ENCODE measurements around the gene UBN1. TPM values are rescaled to one million over a fixed set of nuclear protein-coding genes. Genes with fewer than 3 reads are reported as not detected.

UBN1 gene
- total and polyA plus RNA-seq, 2 of the 13 experiments (the other 11 are each of a cell fraction or from before 2014, with no cell fraction given) = 10.6 to 23.5 TPM

GRCh38 chr16:4800290-4801041 is 46.8 kb upstream of the UBN1 start:
- Histone ChIP-seq H3K79me2 (ENCODE audit: insufficient read depth, low read length) (no peaks in the 10 kb centered on the region), H3K9ac (ENCODE audit: insufficient read depth, low read depth, low read length) (peak overlapping the region; percentile 65), H3K27me3 (ENCODE audit: control insufficient read depth in 1 of 2, insufficient read depth in 2 of 2, low read length in 2 of 2) (no peaks in the 10 kb centered on the region), H3K27ac (ENCODE audit: extremely low read length, insufficient read depth, low read length) (peak overlapping the region; percentile 41), H2AFZ (ENCODE audit: low read length) (no peak overlapping the region), H3K4me2 (ENCODE audit: low read depth, low read length) (peak overlapping the region; percentile 93), H3K4me1 (ENCODE audit: insufficient read depth, low read length) (peaks cover 24% of the 10 kb centered on the region), H3K9me3 (ENCODE audit: low read length) (no peaks in the 10 kb centered on the region), H4K20me1 (ENCODE audit: insufficient read depth, low read length) (no peaks in the 10 kb centered on the region), H3K4me3 (replicated peaks in 1 of 3; ENCODE audit: insufficient read depth in 1 of 3, low read depth in 2 of 3, low read length in 3 of 3) (peak overlapping the region in 1 of 3 experiments; percentile 90; a peak in 3 of 6 replicates), H3K36me3 (replicated peaks in 1 of 2; ENCODE audit: control insufficient read depth in 1 of 2, insufficient read depth in 2 of 2, low read length in 2 of 2) (peaks cover 0 to 22% of the 10 kb centered on the region in 2 experiments; a peak in 2 of 5 replicates)
- FAIRE-seq = no peak
- no TSS peak for BruUV-seq (replicated peaks)
- DNase-seq (ENCODE audit: low spot score) = peak; percentile 56
- 63% methylated on average over 10 of the region's 17 CpGs for WGBS (ENCODE audit: low lambda C conversion rate)
- CTCF ChIA-PET (ENCODE audit: low intra/inter-chr PET ratio, low total read pairs) = no interaction called here
- intact Hi-C loops (cut with micrococcal nuclease; ENCODE audit: unreplicated experiment) = loop anchor here (5.0 kb wide), 1 partner anchor 68 kb away; the partner anchor contains the start of genes ANKS3 and DNAAF8
- in situ Hi-C loops (cut with HindIII; ENCODE audit: extremely low pct_ligation_motif_present, low pct_unique_long_range_greater_than_20kb) = no loop called here
- peak; percentile 45 for ATAC-seq
- POLR2A ChIA-PET = interaction anchor here (1.0 to 3.7 kb wide), 2 partner anchors 11 to 66 kb away, joined by 3 to 17 read pairs; partner anchors contain the start of genes ANKS3, DNAAF8 and SEPTIN12
- TF ChIP-seq PCBP1 (IDR thresholded peaks at IDR 0.05; ENCODE audit: borderline replicate concordance, low read depth, low read length) (0 out of 2 replicates have a peak, but pooled peaks have one; percentile 45), NCOA2 (CRISPR knock-in tag; IDR thresholded peaks at IDR 0.05) (no peak), MZF1 (CRISPR knock-in tag; IDR thresholded peaks at IDR 0.05; ENCODE audit: borderline replicate concordance) (no peak), RXRB (CRISPR knock-in tag; IDR thresholded peaks at IDR 0.05; ENCODE audit: borderline replicate concordance) (no peak), ZSCAN31 (CRISPR knock-in tag; IDR thresholded peaks at IDR 0.05; ENCODE audit: low read depth) (no peak), GABPB1 (CRISPR knock-in tag; IDR thresholded peaks at IDR 0.05) (peak; percentile 84), MTF1 (CRISPR knock-in tag; IDR thresholded peaks at IDR 0.05) (no peak), GATAD1 (CRISPR knock-in tag; IDR thresholded peaks at IDR 0.05) (peak; percentile 54), HNF4A (CRISPR knock-in tag; IDR thresholded peaks at IDR 0.05) (peak; percentile 40; the same call in 1 of the 2 replicates), KDM2A (CRISPR knock-in tag; IDR thresholded peaks at IDR 0.05; ENCODE audit: borderline replicate concordance, low read depth) (peak; percentile 32; the same call in 1 of the 2 replicates), MYC (CRISPR knock-in tag; IDR thresholded peaks at IDR 0.05; ENCODE audit: borderline replicate concordance) (peak; percentile 50; the same call in 1 of the 2 replicates), ZMAT5 (CRISPR knock-in tag; IDR thresholded peaks at IDR 0.05; ENCODE audit: borderline replicate concordance, low read depth) (no peak), THAP11 (CRISPR knock-in tag; IDR thresholded peaks at IDR 0.05) (peak; percentile 86), ZNF331 (CRISPR knock-in tag; IDR thresholded peaks at IDR 0.05) (no peak)
- TF ChIP-seq, protein P1, sequence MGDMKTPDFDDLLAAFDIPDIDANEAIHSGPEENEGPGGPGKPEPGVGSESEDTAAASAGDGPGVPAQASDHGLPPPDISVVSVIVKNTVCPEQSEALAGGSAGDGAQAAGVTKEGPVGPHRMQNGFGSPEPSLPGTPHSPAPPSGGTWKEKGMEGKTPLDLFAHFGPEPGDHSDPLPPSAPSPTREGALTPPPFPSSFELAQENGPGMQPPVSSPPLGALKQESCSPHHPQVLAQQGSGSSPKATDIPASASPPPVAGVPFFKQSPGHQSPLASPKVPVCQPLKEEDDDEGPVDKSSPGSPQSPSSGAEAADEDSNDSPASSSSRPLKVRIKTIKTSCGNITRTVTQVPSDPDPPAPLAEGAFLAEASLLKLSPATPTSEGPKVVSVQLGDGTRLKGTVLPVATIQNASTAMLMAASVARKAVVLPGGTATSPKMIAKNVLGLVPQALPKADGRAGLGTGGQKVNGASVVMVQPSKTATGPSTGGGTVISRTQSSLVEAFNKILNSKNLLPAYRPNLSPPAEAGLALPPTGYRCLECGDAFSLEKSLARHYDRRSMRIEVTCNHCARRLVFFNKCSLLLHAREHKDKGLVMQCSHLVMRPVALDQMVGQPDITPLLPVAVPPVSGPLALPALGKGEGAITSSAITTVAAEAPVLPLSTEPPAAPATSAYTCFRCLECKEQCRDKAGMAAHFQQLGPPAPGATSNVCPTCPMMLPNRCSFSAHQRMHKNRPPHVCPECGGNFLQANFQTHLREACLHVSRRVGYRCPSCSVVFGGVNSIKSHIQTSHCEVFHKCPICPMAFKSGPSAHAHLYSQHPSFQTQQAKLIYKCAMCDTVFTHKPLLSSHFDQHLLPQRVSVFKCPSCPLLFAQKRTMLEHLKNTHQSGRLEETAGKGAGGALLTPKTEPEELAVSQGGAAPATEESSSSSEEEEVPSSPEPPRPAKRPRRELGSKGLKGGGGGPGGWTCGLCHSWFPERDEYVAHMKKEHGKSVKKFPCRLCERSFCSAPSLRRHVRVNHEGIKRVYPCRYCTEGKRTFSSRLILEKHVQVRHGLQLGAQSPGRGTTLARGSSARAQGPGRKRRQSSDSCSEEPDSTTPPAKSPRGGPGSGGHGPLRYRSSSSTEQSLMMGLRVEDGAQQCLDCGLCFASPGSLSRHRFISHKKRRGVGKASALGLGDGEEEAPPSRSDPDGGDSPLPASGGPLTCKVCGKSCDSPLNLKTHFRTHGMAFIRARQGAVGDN (CRISPR knock-in tag; IDR thresholded peaks at IDR 0.05) = peak; percentile 95
- TF ChIP-seq, protein P2, sequence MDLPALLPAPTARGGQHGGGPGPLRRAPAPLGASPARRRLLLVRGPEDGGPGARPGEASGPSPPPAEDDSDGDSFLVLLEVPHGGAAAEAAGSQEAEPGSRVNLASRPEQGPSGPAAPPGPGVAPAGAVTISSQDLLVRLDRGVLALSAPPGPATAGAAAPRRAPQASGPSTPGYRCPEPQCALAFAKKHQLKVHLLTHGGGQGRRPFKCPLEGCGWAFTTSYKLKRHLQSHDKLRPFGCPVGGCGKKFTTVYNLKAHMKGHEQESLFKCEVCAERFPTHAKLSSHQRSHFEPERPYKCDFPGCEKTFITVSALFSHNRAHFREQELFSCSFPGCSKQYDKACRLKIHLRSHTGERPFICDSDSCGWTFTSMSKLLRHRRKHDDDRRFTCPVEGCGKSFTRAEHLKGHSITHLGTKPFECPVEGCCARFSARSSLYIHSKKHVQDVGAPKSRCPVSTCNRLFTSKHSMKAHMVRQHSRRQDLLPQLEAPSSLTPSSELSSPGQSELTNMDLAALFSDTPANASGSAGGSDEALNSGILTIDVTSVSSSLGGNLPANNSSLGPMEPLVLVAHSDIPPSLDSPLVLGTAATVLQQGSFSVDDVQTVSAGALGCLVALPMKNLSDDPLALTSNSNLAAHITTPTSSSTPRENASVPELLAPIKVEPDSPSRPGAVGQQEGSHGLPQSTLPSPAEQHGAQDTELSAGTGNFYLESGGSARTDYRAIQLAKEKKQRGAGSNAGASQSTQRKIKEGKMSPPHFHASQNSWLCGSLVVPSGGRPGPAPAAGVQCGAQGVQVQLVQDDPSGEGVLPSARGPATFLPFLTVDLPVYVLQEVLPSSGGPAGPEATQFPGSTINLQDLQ (CRISPR knock-in tag; IDR thresholded peaks at IDR 0.05) = no peak
- TF ChIP-seq, protein P3, sequence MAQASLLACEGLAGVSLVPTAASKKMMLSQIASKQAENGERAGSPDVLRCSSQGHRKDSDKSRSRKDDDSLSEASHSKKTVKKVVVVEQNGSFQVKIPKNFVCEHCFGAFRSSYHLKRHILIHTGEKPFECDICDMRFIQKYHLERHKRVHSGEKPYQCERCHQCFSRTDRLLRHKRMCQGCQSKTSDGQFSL (CRISPR knock-in tag; IDR thresholded peaks at IDR 0.05) = peak; percentile 95

Measured in HepG2 (cell line).